ENCODE data around the gene C2orf68. TPM values are rescaled to one million over a fixed set of nuclear protein-coding genes. Genes with fewer than 3 reads are reported as not detected.

Gene C2orf68
- total and polyA plus RNA-seq, 9 of the 15 experiments (the other 6 are each of a cell fraction or from before 2014, with no cell fraction given) = 22.1 to 50.0 (median 31.8) TPM

GRCh38 chr2:85564144-85564563 is 47.7 kb downstream of the C2orf68 start (continued):
- peak; percentile 91 for TF ChIP-seq ATF3 (IDR thresholded peaks at IDR 0.05)
- no peak for TF ChIP-seq ATF3 (CRISPR knock-in tag; conservative IDR thresholded peaks at IDR 0.05)
- no peak; a peak in 1 of 4 replicates for TF ChIP-seq TRIM24 (IDR thresholded peaks at IDR 0.05)
- no peak for TF ChIP-seq ZNF79 (CRISPR knock-in tag; IDR thresholded peaks at IDR 0.05; ENCODE audit: low read depth)
- TF ChIP-seq SRSF3 (IDR thresholded peaks at IDR 0.05; ENCODE audit: insufficient read depth, low read length) = no peak
- no peak for TF ChIP-seq ZNF224 (CRISPR knock-in tag; IDR thresholded peaks at IDR 0.05)
- TF ChIP-seq PREB (CRISPR knock-in tag; IDR thresholded peaks at IDR 0.05) = no peak
- TF ChIP-seq ZFPM2 (CRISPR knock-in tag; IDR thresholded peaks at IDR 0.05) = no peak
- TF ChIP-seq DMBX1 (CRISPR knock-in tag; IDR thresholded peaks at IDR 0.05; ENCODE audit: borderline replicate concordance) = no peak
- TF ChIP-seq SP1 (CRISPR knock-in tag; IDR thresholded peaks at IDR 0.05) = no peak
- peak; percentile 78 for TF ChIP-seq CEBPB (tag; IDR thresholded peaks at IDR 0.05)
- peak; percentile 50; the same call in 1 of the 2 replicates for TF ChIP-seq ZNF668 (CRISPR knock-in tag; IDR thresholded peaks at IDR 0.05)
- TF ChIP-seq ZBTB43 (CRISPR knock-in tag; IDR thresholded peaks at IDR 0.05) = no peak
- no peak for TF ChIP-seq COPS2 (conservative IDR thresholded peaks at IDR 0.05)
- no peak for TF ChIP-seq HMGXB4 (CRISPR knock-in tag; IDR thresholded peaks at IDR 0.05)
- no peak for TF ChIP-seq MEF2D (tag; conservative IDR thresholded peaks at IDR 0.05; ENCODE audit: low read depth)
- TF ChIP-seq BCL6 (CRISPR knock-in tag; IDR thresholded peaks at IDR 0.05) = no peak
- TF ChIP-seq GABPA (tag; conservative IDR thresholded peaks at IDR 0.05; ENCODE audit: low read depth) = 0 out of 2 replicates have a peak, but pooled peaks have one; percentile 24
- no peak for TF ChIP-seq ZKSCAN3 (CRISPR knock-in tag; IDR thresholded peaks at IDR 0.05)
- TF ChIP-seq GABPB1 (CRISPR knock-in tag; IDR thresholded peaks at IDR 0.05) = no peak
- 0 out of 2 replicates have a peak, but pooled peaks have one; percentile 13 for TF ChIP-seq FOSL1 (tag; conservative IDR thresholded peaks at IDR 0.05)
- TF ChIP-seq MITF (IDR thresholded peaks at IDR 0.05) = no peak
- TF ChIP-seq NFRKB (IDR thresholded peaks at IDR 0.05; ENCODE audit: low read depth) = 0 out of 2 replicates have a peak, but pooled peaks have one; percentile 68
- no peak for TF ChIP-seq THRAP3 (IDR thresholded peaks at IDR 0.05; ENCODE audit: borderline replicate concordance)
- no peak for TF ChIP-seq HDAC3 (IDR thresholded peaks at IDR 0.05; ENCODE audit: borderline replicate concordance, partially characterized antibody)
